CD14-positive monocyte (primary cell): ENCODE data around the gene SCNN1B. TPM values are rescaled to one million over a fixed set of nuclear protein-coding genes. Genes with fewer than 3 reads are reported as not detected.

ENCODE experiments used
- DNase-seq, 3 donors: peaks; one replicate each; pipeline ENCODE4 v3.0.0-alpha.2; 2011 to 2022
- H2AFZ ChIP-seq: 2 replicates; pipeline ENCODE4 v1.6.0; 2012; ENCODE audit warnings: mild to moderate bottlenecking, low read depth, low read length, inconsistent platforms; ENCODE audit not compliant: insufficient read depth, poor library complexity, severe bottlenecking
- H3K27ac ChIP-seq, 2 donors: 1 replicate in 1 of 2; 2 replicates in 1 of 2; pipeline ENCODE4 v1.5.1; 2012 to 2013; ENCODE audit warnings: low read length in 2 of 2, control low read depth in 1 of 2, inconsistent platforms in 1 of 2, low read depth in 1 of 2, mild to moderate bottlenecking in 1 of 2
- H3K27me3 ChIP-seq, 2 donors: one replicate each; pipeline versions ENCODE4 v1.6.0 to v1.6.1; 2011 to 2013; ENCODE audit warnings: low read length in 2 of 2; ENCODE audit not compliant: control insufficient read depth in 2 of 2, insufficient read depth in 2 of 2
- H3K36me3 ChIP-seq, 2 donors: replicated peaks in 1 of 2; 1 replicate in 1 of 2; 2 replicates in 1 of 2; pipeline versions ENCODE4 v1.5.1 to v1.6.1; 2012 to 2013; ENCODE audit warnings: low read length in 2 of 2, control low read depth in 1 of 2, inconsistent platforms in 1 of 2, mild to moderate bottlenecking in 1 of 2; ENCODE audit not compliant: insufficient read depth in 2 of 2, control insufficient read depth in 1 of 2
- H3K4me1 ChIP-seq, 2 donors: 1 replicate in 1 of 2; 2 replicates in 1 of 2; pipeline versions ENCODE4 v1.5.1 to v1.6.1; 2012 to 2013; ENCODE audit warnings: low read length in 2 of 2, control low read depth in 1 of 2, inconsistent platforms in 1 of 2, mild to moderate bottlenecking in 1 of 2, moderate library complexity in 1 of 2; ENCODE audit not compliant: insufficient read depth in 2 of 2, control insufficient read depth in 1 of 2
- H3K4me2 ChIP-seq: replicated peaks from 2 replicates; pipeline ENCODE3; 2012; ENCODE audit warnings: low read length, moderate library complexity, mild to moderate bottlenecking; ENCODE audit not compliant: poor library complexity, severe bottlenecking; ENCODE audit errors: extremely low read depth
- H3K4me3 ChIP-seq, 3 experiments: fragments of 200-600 bp in 1 of 3; sonication (generic) in 1 of 3; replicated peaks in 1 of 3; 1 replicate in 2 of 3; 2 replicates in 1 of 3; pipeline ENCODE4 v1.5.1; 2011 to 2013; ENCODE audit warnings: low read length in 3 of 3, mild to moderate bottlenecking in 3 of 3, control low read depth in 2 of 3, low read depth in 2 of 3, inconsistent platforms in 1 of 3, moderate library complexity in 1 of 3
- H3K79me2 ChIP-seq: 2 replicates; pipeline ENCODE4 v1.6.0; 2012; ENCODE audit warnings: mild to moderate bottlenecking, control low read depth, inconsistent platforms, low read length, moderate library complexity; ENCODE audit not compliant: insufficient read depth
- H3K9ac ChIP-seq: 2 replicates; pipeline ENCODE4 v1.6.0; 2017; ENCODE audit warnings: low read length, mild to moderate bottlenecking; ENCODE audit not compliant: insufficient read depth, poor library complexity, severe bottlenecking
- H3K9me3 ChIP-seq, 2 donors: replicated peaks in 1 of 2; 1 replicate in 1 of 2; 2 replicates in 1 of 2; pipeline versions ENCODE4 v1.5.1 to v1.6.1; 2012 to 2013; ENCODE audit warnings: low read length in 2 of 2, control low read depth in 1 of 2; ENCODE audit not compliant: control insufficient read depth in 1 of 2, insufficient read depth in 1 of 2
- H4K20me1 ChIP-seq: 2 replicates; pipeline ENCODE4 v1.6.0; 2012; ENCODE audit warnings: mild to moderate bottlenecking, low read length, control low read depth, moderate library complexity; ENCODE audit not compliant: insufficient read depth
- H3K27ac Mint-ChIP-seq, 7 donors: one replicate each; pipeline ENCODE4 v1.8.0; 2020; ENCODE audit warnings: mild to moderate bottlenecking in 7 of 7, mixed read lengths in 7 of 7, moderate library complexity in 6 of 7, inconsistent platforms in 2 of 7
- H3K27me3 Mint-ChIP-seq, 3 donors: one replicate each; pipeline ENCODE4 v1.8.0; 2021 to 2022; ENCODE audit warnings: low read depth in 3 of 3, mild to moderate bottlenecking in 3 of 3, mixed read lengths in 3 of 3, moderate library complexity in 3 of 3, inconsistent platforms in 1 of 3
- H3K36me3 Mint-ChIP-seq, 2 donors: one replicate each; pipeline ENCODE4 v1.8.0; 2020; ENCODE audit warnings: mixed read lengths in 2 of 2, inconsistent platforms in 1 of 2, mild to moderate bottlenecking in 1 of 2
- H3K4me1 Mint-ChIP-seq: one replicate; pipeline ENCODE4 v1.8.0; 2020; ENCODE audit warnings: mild to moderate bottlenecking, mixed read lengths
- H3K4me3 Mint-ChIP-seq, 2 donors: one replicate each; pipeline ENCODE4 v1.8.0; 2020; ENCODE audit warnings: mild to moderate bottlenecking in 2 of 2, mixed read lengths in 2 of 2, moderate library complexity in 1 of 2
- H3K9me3 Mint-ChIP-seq, 7 donors: one replicate each; pipeline ENCODE4 v1.8.0; 2020 to 2022; ENCODE audit warnings: mixed read lengths in 7 of 7, mild to moderate bottlenecking in 6 of 7, moderate library complexity in 6 of 7, inconsistent platforms in 2 of 7
- WGBS: methylation state at CpG from one replicate; pipeline ENCODE4 v1.1.5; 2013; ENCODE audit warnings: missing lambda C conversion rate; ENCODE audit not compliant: insufficient coverage; 5-methylcytosine and 5-hydroxymethylcytosine counted together
- intact Hi-C, 2 donors: fragments of 100-400 bp; cut with micrococcal nuclease; formaldehyde crosslinking; loops; one replicate each; pipeline versions ENCODE4 v1.15.0 to v1.15.1; 2023
- polyA plus RNA-seq, 3 donors: library from polyadenylated mRNA; depleted of rRNA in 1 of 3; unstranded in 2 of 3; stranded (reverse) in 1 of 3; fragments of 300-500 nt in 2 of 3; fragments of >200 nt in 1 of 3; fragmentation: Illumina TruSeq in 2 of 3; gene quantifications; 1 replicate in 2 of 3; 2 replicates in 1 of 3; pipeline ENCODE4 v1.2.3, GENCODE V29; 2012 to 2021
- TF ChIP-seq, protein P1 (sequence below): fragments of 200-600 bp; IDR thresholded peaks from one replicate; pipeline ENCODE4 v1.8.0; 2022; ENCODE audit warnings: antibody characterized with exemption, mild to moderate bottlenecking

SCNN1B gene
- polyA plus RNA-seq, 3 donors = not detected

DNA sequence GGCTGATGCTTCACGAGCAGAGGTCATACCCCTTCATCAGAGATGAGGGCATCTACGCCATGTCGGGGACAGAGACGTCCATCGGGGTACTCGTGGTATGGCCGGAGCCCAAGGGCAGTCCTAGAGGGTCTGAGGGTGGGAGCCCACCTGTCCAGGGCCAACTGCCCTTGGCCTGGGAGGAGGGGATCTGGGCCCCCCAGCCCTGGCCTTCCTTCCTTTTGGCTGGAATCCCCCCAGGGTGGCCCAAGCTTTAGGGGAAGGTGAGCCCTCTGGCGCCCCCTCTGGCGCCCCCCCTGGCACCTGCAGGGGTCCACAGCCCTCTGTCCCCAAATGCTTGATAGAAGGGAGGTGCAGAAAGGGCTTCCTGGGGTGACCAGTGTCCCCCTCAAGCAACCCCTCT, 69.3 kb downstream of the SCNN1B start:
- Histone ChIP-seq H2AFZ (no peak overlapping the region), H3K27ac (no peak overlapping the region), H3K4me3 (no peak overlapping the region), H3K4me1 (no peaks in the 10 kb centered on the region), H3K27me3 (no peaks in the 10 kb centered on the region), H3K9ac (no peak overlapping the region), H3K36me3 (no peaks in the 10 kb centered on the region), H3K79me2 (no peaks in the 10 kb centered on the region), H3K9me3 (no peaks in the 10 kb centered on the region), H4K20me1 (no peaks in the 10 kb centered on the region), H3K4me2 (no peak overlapping the region)
- TF ChIP-seq, protein P1, sequence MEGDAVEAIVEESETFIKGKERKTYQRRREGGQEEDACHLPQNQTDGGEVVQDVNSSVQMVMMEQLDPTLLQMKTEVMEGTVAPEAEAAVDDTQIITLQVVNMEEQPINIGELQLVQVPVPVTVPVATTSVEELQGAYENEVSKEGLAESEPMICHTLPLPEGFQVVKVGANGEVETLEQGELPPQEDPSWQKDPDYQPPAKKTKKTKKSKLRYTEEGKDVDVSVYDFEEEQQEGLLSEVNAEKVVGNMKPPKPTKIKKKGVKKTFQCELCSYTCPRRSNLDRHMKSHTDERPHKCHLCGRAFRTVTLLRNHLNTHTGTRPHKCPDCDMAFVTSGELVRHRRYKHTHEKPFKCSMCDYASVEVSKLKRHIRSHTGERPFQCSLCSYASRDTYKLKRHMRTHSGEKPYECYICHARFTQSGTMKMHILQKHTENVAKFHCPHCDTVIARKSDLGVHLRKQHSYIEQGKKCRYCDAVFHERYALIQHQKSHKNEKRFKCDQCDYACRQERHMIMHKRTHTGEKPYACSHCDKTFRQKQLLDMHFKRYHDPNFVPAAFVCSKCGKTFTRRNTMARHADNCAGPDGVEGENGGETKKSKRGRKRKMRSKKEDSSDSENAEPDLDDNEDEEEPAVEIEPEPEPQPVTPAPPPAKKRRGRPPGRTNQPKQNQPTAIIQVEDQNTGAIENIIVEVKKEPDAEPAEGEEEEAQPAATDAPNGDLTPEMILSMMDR = no peak
- H3K4me1 Mint-ChIP-seq = no peaks in the 10 kb centered on the region
- intact Hi-C loops = no loop called here
- peaks cover 0 to 6% (median 2%) of the 10 kb centered on the region in 3 donors for H3K27me3 Mint-ChIP-seq
- H3K9me3 Mint-ChIP-seq = no peaks in the 10 kb centered on the region
- DNase-seq = no peak
- WGBS = 93% methylated on average over 6 of the region's 9 CpGs
- H3K4me3 Mint-ChIP-seq = no peak overlapping the region
- H3K36me3 Mint-ChIP-seq = no peaks in the 10 kb centered on the region
- no peak overlapping the region for H3K27ac Mint-ChIP-seq

DNA sequence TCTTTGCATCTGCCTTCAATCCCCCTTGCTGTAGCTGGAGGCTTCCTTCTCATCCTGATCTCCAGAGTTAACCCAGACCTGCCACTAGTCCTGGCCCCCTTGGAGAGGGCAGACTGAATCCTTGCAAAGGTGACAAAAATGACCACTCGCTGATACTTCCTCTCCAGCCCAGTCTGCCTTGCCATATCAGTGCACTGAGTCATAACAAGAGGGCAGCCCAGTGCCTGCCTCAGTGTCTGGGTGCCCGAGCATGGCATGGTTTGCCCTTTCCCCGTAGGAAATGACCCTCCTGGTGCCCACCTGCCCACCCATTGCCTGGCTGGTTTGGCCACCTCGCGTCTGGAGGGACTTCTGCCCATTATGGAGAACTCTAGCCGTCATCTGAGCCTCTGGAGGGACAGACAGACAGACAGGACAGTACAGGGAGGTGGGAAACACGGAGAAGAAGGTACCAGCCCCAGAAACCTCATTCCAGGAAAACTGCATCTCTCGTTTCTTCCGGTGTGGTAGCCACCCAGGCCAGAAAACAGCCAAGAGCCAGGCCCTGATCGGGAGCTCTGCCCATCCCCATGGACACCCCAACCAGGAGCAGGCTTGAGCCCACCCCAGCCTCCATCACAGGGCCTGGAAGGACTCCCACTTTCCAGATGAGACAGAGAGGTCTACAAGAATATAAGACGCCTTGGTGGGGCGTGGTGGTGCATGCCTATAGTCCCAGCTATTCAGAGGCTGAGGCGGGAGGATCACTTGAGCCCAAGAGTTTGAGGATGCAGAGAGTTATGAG, 71.5 kb downstream of the SCNN1B start:
- Mint-ChIP-seq H3K27me3 (peaks cover 0 to 6% (median 2%) of the 10 kb centered on the region in 3 donors), H3K9me3 (peaks cover 0 to 1% (median 0%) of the 10 kb centered on the region in 7 donors), H3K4me3 (no peak overlapping the region), H3K27ac (no peak overlapping the region), H3K36me3 (no peaks in the 10 kb centered on the region), H3K4me1 (no peaks in the 10 kb centered on the region)
- H3K4me3 ChIP-seq = no peak overlapping the region
- H3K79me2 ChIP-seq = no peaks in the 10 kb centered on the region
- no peaks in the 10 kb centered on the region for H3K9me3 ChIP-seq
- DNase-seq = no peak
- no peak overlapping the region for H3K9ac ChIP-seq
- no peak overlapping the region for H3K27ac ChIP-seq
- H2AFZ ChIP-seq = no peak overlapping the region
- H3K4me1 ChIP-seq = no peaks in the 10 kb centered on the region
- TF ChIP-seq, protein P1 = no peak
- H3K4me2 ChIP-seq = no peak overlapping the region
- no peaks in the 10 kb centered on the region for H3K27me3 ChIP-seq
- 90% methylated on average over 12 of the region's 13 CpGs for whole genome bisulfite sequencing
- intact Hi-C loops = no loop called here
- no peaks in the 10 kb centered on the region for H4K20me1 ChIP-seq
- H3K36me3 ChIP-seq = no peaks in the 10 kb centered on the region
